SU-DHL-6 (cell line): ENCODE data around the gene PER2.
A peak's percentile ranks its signal among the peaks of the same experiment; 100 is the strongest.

Experiments used
- EZH2phosphoT487 ChIP-seq: fragments of 200-600 bp; sonication (generic), shearing (Covaris generic); conservative IDR thresholded peaks from 2 replicates; pipeline ENCODE4 v1.6.1; 2018; ENCODE audit warnings: mild to moderate bottlenecking, antibody characterized with exemption, low read length, moderate library complexity, mixed read lengths
- TF ChIP-seq, protein P1 (sequence below): fragments of 200-600 bp; sonication (generic); IDR thresholded peaks from one replicate; pipeline ENCODE4 v1.5.1; 2017; ENCODE audit warnings: antibody characterized with exemption, mild to moderate bottlenecking, low read length, moderate library complexity; ENCODE audit not compliant: insufficient read depth, poor library complexity, severe bottlenecking

DNA sequence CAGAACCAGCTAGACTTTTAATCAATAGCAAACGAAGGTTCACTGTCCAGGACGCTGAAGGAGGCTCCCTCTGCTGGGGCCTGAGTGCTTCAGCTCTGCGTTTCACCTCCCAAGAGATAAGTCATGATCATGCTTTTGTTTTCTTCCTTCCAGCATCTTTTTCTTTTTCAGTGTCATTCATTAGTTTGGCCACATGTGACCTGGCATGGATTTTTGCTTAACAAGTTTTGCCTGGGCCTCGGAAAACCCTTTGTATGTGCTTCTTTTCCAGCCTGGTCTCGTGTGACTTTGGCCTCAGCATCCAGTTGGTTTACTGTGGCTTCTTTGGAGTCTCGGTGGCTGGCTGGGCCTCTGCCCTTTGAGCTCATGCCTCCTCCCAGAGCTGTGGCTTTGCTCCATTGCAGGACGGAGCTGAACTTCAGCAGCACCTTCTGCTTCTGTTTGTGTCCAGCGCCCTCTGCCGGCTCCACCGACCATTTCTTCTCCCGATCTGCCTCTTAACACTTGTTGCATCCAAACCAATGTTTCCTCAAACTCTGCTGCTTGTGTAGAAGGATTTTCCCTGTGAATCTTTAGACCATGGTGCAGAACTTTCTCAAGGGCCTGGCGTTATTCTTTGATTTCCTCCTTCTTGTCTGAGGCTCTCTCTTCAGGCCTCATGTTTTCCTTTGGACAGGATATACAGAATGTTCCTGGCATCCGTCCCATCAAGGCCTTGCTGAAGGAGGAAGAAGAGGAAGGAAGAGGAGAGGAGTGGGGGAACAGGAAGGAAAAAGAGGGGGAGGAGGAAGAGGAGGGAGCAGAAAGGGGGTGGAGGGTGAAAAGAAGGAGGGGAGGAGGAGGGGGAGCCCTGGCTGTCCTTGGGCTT, 25.0 kb downstream of the PER2 start:
- TF ChIP-seq, protein P1, sequence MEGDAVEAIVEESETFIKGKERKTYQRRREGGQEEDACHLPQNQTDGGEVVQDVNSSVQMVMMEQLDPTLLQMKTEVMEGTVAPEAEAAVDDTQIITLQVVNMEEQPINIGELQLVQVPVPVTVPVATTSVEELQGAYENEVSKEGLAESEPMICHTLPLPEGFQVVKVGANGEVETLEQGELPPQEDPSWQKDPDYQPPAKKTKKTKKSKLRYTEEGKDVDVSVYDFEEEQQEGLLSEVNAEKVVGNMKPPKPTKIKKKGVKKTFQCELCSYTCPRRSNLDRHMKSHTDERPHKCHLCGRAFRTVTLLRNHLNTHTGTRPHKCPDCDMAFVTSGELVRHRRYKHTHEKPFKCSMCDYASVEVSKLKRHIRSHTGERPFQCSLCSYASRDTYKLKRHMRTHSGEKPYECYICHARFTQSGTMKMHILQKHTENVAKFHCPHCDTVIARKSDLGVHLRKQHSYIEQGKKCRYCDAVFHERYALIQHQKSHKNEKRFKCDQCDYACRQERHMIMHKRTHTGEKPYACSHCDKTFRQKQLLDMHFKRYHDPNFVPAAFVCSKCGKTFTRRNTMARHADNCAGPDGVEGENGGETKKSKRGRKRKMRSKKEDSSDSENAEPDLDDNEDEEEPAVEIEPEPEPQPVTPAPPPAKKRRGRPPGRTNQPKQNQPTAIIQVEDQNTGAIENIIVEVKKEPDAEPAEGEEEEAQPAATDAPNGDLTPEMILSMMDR, result peak; percentile 88
- no peak for TF ChIP-seq EZH2phosphoT487
